Loucy (cell line): Measurements from ENCODE around the gene VAV2.

ENCODE experiments used
- H2AFZ ChIP-seq: fragments of 200-600 bp; sonication (generic); 2 replicates; pipeline ENCODE4 v1.6.0; 2016; ENCODE audit warnings: antibody characterized with exemption, mild to moderate bottlenecking, low read length, moderate library complexity
- H3F3A ChIP-seq: fragments of 200-600 bp; 2 replicates; pipeline ENCODE4 v1.6.0; 2016; ENCODE audit warnings: antibody characterized with exemption, low read depth, mild to moderate bottlenecking
- H3K27me3 ChIP-seq: fragments of 200-600 bp; sonication (generic); 2 replicates; pipeline ENCODE4 v1.6.1; 2014; ENCODE audit warnings: low read length, mild to moderate bottlenecking; ENCODE audit not compliant: insufficient read depth, poor library complexity, severe bottlenecking
- H3K36me3 ChIP-seq: fragments of 200-600 bp; sonication (generic); 2 replicates; pipeline ENCODE4 v1.6.1; 2016; ENCODE audit warnings: low read length; ENCODE audit not compliant: insufficient read depth
- H3K4me1 ChIP-seq: fragments of 200-600 bp; sonication (generic); 2 replicates; pipeline ENCODE4 v1.5.1; 2014; ENCODE audit warnings: low read length, mild to moderate bottlenecking; ENCODE audit not compliant: insufficient read depth, poor library complexity, severe bottlenecking
- H3K4me2 ChIP-seq: fragments of 200-600 bp; sonication (generic); 2 replicates; pipeline ENCODE4 v1.6.0; 2014; ENCODE audit warnings: antibody characterized with exemption, low read length, low read depth, mild to moderate bottlenecking; ENCODE audit not compliant: poor library complexity, severe bottlenecking
- H3K4me3 ChIP-seq: fragments of 200-600 bp; sonication (generic); 2 replicates; pipeline ENCODE4 v1.5.1; 2014; ENCODE audit warnings: low read length, mild to moderate bottlenecking, mixed read lengths; ENCODE audit not compliant: poor library complexity, severe bottlenecking
- H3K79me2 ChIP-seq: fragments of 200-600 bp; sonication (generic); 2 replicates; pipeline ENCODE4 v1.6.1; 2014; ENCODE audit warnings: low read length; ENCODE audit not compliant: insufficient read depth
- H3K9ac ChIP-seq: fragments of 200-600 bp; sonication (generic); 2 replicates; pipeline ENCODE4 v1.6.0; 2014; ENCODE audit warnings: mild to moderate bottlenecking, low read depth, low read length, moderate library complexity; ENCODE audit not compliant: poor library complexity, severe bottlenecking
- H3K9me2 ChIP-seq: fragments of 200-600 bp; sonication (generic); replicated peaks from 2 replicates; pipeline ENCODE4 v1.6.1; 2016; ENCODE audit warnings: low read depth, low read length, mixed read lengths
- H3K9me3 ChIP-seq: fragments of 200-600 bp; sonication (generic); 2 replicates; pipeline ENCODE4 v1.6.1; 2014; ENCODE audit warnings: mild to moderate bottlenecking, antibody characterized with exemption, low read length, low read depth; ENCODE audit not compliant: insufficient read depth
- H4K20me1 ChIP-seq: fragments of 200-600 bp; sonication (generic); 2 replicates; pipeline ENCODE4 v1.6.0; 2014; ENCODE audit warnings: antibody characterized with exemption, low read length, mild to moderate bottlenecking; ENCODE audit not compliant: insufficient read depth, poor library complexity, severe bottlenecking
- CTCF ChIP-seq: fragments of 200-600 bp; sonication (generic); conservative IDR thresholded peaks from 2 replicates; pipeline ENCODE4 v1.5.1; 2014; ENCODE audit warnings: mild to moderate bottlenecking, antibody characterized with exemption, low read length
- EZH2phosphoT487 ChIP-seq: fragments of 200-600 bp; IDR thresholded peaks from 2 replicates; pipeline ENCODE4 v1.6.1; 2018; ENCODE audit warnings: antibody characterized with exemption, mild to moderate bottlenecking, moderate library complexity, borderline replicate concordance

Gene VAV2

GRCh38 chr9:133791735-133792649, 200.1 kb downstream of the VAV2 start:
- H2AFZ ChIP-seq = no peak overlapping the region
- no peak overlapping the region for H3K4me2 ChIP-seq
- H3K27me3 ChIP-seq = no peaks in the 10 kb centered on the region
- H3K9ac ChIP-seq = no peak overlapping the region
- H4K20me1 ChIP-seq = no peaks in the 10 kb centered on the region
- 0 out of 2 replicates have a peak, but pooled peaks cover 2% of the 10 kb centered on the region for H3F3A ChIP-seq
- H3K4me1 ChIP-seq = peaks cover 31% of the 10 kb centered on the region
- peaks cover 6% of the 10 kb centered on the region; the same call in 1 of the 2 replicates for H3K36me3 ChIP-seq
- H3K4me3 ChIP-seq = no peak overlapping the region
- H3K9me2 ChIP-seq = no peaks in the 10 kb centered on the region
- TF ChIP-seq EZH2phosphoT487 (no peak), CTCF (no peak)
- no peaks in the 10 kb centered on the region for H3K79me2 ChIP-seq
- H3K9me3 ChIP-seq = no peaks in the 10 kb centered on the region

- no peak overlapping the region for H3K4me2 ChIP-seq
- TF ChIP-seq EZH2phosphoT487 = no peak
- H3K27me3 ChIP-seq = no peaks in the 10 kb centered on the region
- 0 out of 2 replicates have a peak, but pooled peaks cover 2% of the 10 kb centered on the region for H3F3A ChIP-seq
- no peaks in the 10 kb centered on the region for H3K9me3 ChIP-seq
- H3K9ac ChIP-seq = no peak overlapping the region
- H2AFZ ChIP-seq = no peak overlapping the region
- H3K9me2 ChIP-seq = no peaks in the 10 kb centered on the region
- H3K79me2 ChIP-seq = no peaks in the 10 kb centered on the region
- H4K20me1 ChIP-seq = no peaks in the 10 kb centered on the region
- H3K4me1 ChIP-seq = peaks cover 31% of the 10 kb centered on the region
- H3K36me3 ChIP-seq = peaks cover 6% of the 10 kb centered on the region; the same call in 1 of the 2 replicates
- H3K4me3 ChIP-seq = no peak overlapping the region
These were observed 201.1 kb downstream of the VAV2 start for GRCh38 chr9:133791069-133791468.

GRCh38 chr9:133789778-133790177, 202.3 kb downstream of the VAV2 start:
- H3F3A ChIP-seq = 0 out of 2 replicates have a peak, but pooled peaks cover 2% of the 10 kb centered on the region
- H3K9me3 ChIP-seq = no peaks in the 10 kb centered on the region
- no peaks in the 10 kb centered on the region for H3K79me2 ChIP-seq
- peak overlapping the region; percentile 66 for H3K9ac ChIP-seq
- H3K9me2 ChIP-seq = no peaks in the 10 kb centered on the region
- no peaks in the 10 kb centered on the region for H4K20me1 ChIP-seq
- H3K4me1 ChIP-seq = peaks cover 31% of the 10 kb centered on the region
- H3K4me3 ChIP-seq = no peak overlapping the region
- H2AFZ ChIP-seq = no peak overlapping the region
- H3K36me3 ChIP-seq = peaks cover 3% of the 10 kb centered on the region; the same call in 1 of the 2 replicates
- H3K4me2 ChIP-seq = peak overlapping the region; percentile 81
- no peaks in the 10 kb centered on the region for H3K27me3 ChIP-seq
- TF ChIP-seq EZH2phosphoT487 (no peak), CTCF (no peak)
